Measurements from ENCODE around the gene ERV3-1.
A peak's percentile ranks its signal among the peaks of the same experiment; 100 is the strongest.
"Not testable (repeated sequence)": the region's sequence is repeated elsewhere in the genome, so short reads cannot be mapped to it uniquely, and the experiment has no call there.

Gene ERV3-1

DNA sequence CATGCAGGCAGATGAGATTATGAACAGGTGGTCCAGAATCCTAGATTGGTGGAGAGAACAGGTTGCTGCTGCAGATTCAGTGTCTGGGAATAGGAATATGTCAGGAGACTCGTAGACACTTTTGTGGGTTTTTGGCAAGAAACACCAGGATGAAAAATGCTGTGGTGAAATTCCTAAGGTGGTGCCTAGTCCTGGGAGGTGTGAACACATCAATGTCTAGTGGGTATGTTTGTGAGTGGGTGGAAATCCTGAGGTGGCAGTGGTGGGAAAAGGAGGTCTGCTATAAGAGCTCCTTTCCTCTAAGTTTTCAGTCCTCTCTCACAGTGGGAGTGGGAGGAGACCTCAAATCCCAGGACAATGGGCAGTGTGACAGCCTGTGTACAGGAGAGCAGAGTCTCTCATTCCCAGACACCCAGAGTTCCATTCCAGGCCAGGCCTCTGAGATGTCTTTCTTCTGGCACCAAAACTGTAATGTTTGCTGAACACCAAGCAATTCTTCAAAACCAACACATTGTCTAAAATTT is 5.1 kb downstream of the ERV3-1 start:
- no peak for DNase-seq

DNA sequence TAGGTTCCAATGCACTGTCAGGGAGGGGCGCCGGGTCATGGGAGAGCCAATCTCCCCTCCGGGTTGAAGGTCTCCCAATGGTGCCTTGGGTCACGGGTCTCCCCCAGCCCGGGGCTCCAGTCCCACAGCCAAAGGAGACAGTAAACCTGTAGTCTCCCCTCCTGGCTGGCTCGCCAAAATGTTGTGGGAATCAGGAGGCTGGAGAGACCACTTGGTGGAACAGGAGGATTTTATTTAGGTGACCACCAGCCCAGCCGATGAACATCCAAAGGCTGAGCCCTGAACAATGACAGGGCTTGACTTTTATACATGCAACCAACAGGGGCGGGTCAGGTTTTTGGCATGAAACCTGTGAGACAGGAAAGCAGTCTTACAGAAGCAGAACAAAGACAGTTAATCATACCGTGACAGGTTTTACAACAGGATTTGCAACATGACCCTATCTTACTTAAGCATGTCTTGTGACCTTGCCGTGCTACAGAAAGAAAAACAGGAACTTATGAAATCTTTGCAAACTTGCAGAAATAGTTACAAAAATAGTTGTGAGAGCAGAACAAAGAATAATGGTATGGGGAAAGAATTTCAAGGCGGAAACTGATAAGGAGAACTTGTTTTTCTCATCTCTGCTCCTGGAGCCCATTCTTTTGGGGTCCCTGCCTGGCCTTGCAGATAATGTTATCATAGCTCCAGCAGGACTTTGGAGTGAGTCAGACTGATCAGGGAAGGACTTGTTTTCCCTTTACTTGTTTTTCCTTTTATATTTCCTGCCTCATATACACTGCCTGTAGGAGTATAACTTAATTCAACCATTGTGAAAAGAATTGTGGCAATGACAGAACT is 7.1 kb downstream of the ERV3-1 start:
- peak; percentile 4 for DNase-seq

- DNase-seq, result no peak
Observed at GRCh38 chr7:64998865-64999164, 7.7 kb downstream of the ERV3-1 start.

DNA sequence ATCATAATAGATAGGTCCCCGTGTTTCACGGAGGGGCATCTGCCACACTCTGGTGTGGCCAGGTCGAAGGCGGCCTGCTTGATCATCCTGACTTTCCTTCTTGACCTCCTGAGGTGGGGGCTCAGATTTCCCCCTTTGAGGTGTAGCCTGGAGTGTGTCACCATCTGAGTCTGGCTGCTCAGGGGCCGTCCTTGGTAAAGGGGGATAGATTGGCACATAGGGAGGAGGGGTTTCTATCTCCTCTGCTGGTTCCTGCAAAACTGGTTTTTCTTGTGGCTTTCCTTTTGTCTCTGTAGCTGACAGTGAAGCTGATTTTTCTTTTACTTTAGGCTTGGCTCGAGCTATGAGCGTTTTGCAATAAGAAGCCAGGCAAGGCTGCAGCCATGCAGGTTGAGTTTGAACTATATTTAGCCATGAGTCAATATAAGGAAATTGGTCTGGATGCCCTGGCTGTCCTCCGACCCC is 8.5 kb downstream of the ERV3-1 start:
- DNase-seq, result peak; percentile 28

DNA sequence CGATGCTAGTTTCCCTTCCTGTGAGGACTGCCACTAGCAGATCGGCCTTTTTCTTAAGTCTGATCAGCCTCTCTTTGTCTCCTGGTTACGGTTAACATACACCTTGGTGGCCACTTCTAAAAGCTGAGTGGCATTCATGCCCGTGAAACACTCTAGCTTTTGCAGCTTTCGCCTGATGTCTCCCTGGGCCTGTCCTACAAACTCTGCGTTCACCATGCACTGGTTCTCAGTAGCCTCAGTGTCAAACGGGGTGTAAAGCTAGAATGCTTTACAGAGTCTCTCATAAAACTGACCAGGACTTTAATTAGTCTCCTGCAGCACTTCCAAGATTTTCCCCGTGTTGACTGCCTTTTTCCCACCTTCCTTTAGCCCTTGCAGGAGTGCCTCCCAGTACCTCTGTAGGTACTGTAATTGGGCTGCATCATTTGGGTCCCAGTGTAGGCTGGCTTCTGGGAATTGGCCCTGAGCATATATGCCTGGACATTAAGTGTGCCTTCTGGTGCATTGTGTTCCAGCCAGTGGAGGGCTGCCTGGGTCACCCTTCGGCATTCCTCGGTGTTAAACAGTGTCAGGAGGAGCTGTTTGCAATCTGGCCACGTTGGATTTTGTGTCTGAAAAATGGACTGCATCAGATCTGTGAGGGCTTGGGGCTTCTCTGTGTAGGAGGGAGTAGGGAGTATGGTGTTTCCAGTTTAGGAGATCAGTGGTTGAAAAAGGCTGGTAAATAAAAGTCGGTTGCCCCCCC is 9.2 kb downstream of the ERV3-1 start:
- no peak for DNase-seq

DNA sequence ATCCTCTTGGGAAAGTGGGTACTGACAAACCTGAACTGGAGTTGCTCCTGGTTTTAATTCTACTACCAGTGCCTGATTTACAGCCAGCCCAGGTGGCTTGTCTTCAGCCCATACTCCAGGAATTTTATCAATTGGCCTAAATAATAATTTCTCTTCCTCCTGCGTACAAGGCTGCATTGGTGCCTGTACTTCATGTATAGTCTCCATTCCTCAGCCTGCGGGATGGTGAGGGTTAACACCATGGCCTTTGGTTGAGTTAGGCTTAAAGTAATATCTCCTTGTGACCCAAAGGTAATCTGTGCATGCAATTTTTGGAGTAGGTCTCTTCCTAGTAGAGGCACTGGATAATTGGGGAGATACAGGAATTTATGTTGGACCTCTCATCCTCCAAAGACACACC is 10.2 kb downstream of the ERV3-1 start:
- no peak for DNase-seq

DNA sequence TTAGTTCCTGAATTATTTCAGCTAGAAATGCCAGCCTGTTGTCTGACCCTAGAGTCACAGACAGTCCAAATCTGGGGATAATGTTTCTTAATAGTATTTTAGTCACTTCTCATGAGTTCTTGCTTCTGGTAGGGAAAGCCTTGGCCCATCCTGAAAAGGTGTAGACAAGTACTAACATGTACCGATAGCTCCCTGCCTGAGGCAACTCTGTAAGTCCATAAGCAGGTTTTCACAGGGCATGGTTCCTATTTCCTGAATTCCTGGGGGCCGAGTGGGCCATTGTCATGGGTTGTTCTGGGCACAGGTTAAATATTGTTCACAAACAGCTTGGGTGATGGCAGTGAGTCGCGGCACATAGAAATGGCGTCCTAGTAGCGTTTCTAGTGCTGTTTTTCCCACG is 12.6 kb downstream of the ERV3-1 start:
- DNase-seq, result no peak

- no peak for DNase-seq
Observed at GRCh38 chr7:64992971-64993370, 13.5 kb downstream of the ERV3-1 start.

GRCh38 chr7:64990936-64991335 is 15.6 kb downstream of the ERV3-1 start, which contains the start of gene ZNF117:
Gene ZNF117 (minus strand): TSS chr7:64991036.
- no peak for DNase-seq

DNA sequence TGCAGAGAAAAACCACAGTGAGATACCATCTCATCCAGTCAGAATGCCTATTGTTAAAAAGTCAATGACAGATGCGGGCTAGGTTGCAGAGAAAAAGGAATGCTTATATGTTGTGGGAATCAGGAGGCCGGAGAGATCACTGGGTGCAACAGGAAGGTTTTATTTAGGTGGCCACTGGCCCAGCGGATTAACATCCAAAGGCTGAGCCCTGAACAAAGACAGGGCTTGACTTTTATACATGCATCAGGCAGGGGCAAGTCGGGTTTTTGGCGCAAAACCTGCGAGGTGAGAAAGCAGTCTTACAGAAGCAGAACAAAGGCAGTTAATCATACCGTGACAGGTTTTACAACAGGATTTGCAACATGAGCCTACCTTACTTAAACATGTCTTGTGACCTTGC is 16.3 kb downstream of the ERV3-1 start:
- no peak for DNase-seq

GRCh38 chr7:64978497-64979203 is 27.8 kb downstream of the ERV3-1 start:
- no peak for DNase-seq

GRCh38 chr7:64965594-64965993 is 40.9 kb downstream of the ERV3-1 start:
- no peak for DNase-seq

DNA sequence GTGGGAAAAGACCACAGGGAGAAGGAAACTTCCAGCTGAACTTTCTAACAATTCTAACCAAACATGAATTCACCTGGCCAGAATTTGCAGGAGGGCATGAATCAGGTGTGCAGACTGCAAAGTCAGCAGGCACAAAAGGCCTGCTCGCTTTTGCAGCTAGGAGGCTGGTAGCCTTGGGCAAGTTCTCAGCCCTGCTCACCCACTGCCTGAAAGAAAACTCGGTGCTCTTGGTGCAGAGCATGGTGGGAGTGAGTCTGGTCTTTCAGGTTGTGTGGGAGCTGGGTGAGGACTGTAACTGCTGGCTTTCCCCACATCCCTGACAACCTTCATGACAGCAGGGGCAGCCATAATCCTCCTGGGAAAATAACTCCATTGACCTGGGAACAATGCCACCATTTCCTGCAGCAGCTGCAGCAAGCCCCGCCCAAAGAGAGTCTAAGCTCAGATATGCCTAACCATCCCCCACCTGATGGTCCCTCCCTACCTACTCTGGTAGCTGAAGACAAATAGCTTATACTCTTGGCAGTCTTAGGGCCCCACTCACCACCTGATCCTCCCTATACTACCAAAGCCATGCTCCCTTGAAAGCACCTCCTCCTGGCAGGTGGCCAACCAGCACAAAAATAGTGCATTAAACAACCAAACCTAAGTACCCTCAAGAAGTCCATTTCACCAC is 47.3 kb downstream of the ERV3-1 start:
- DNase-seq, result peak; percentile 79

- peak; percentile 9 for DNase-seq
Observed at GRCh38 chr7:64951250-64951848, 55.1 kb downstream of the ERV3-1 start.

DNA sequence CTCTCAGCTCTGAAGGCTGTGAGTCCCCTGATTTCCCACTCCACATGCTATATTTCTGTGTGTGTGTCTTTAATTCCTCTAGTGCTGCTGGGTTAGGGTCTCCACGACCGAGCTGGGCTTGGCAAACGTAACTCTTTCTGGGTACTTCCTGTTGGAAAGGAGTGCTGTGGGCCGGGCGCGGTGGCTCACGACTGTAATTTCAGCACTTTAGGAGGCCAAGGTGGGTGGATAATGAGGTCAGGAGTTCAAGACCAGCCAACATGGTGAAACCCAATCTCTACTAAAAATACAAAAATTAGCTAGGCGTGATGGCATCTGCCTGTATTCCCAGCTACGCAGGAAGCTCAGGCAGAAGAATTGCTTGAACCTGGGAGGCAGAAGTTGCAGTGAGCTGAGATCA is 55.8 kb downstream of the ERV3-1 start:
- not testable (repeated sequence) for DNase-seq

GRCh38 chr7:64948774-64949173 is 57.7 kb downstream of the ERV3-1 start:
- not testable (repeated sequence) for DNase-seq

DNA sequence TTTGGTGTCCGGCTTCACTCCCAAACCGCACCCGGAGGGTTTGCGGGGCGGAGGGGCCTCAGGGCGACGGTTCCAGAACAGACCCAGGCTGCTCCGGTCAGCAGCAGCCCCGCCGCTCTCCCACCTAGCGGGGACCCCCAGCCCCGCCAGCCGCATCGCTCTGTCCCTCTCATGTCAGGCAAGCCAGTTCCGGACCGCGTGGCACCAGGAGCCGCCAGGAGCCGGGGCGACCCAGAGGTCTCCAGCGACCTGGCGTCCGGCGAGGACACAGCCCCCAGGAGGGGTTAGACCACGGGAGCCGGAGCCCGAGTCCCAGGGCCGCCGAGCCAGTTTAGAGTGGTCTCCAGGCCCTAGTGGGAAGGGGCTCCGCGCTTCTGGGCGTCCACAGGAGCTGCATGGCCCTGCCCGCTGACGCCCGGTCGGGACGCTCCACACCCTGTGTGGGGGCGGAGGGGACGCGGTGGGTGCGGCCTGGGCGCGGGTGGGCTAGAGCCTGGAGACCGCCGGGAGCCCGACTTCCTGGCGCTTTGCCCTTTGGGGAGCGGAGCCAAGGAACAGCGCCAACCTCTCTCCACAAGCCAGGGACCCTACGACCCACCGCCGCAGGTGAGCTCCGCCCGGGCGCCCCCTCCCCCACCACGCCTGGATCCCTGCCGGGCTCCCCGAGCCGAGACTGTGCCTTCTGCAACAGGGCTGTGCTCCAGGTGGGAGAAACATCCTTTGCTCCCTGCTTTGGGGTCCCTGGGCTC is 59.1 kb downstream of the ERV3-1 start:
- no peak for DNase-seq

GRCh38 chr7:64946772-64947171 is 59.7 kb downstream of the ERV3-1 start:
- no peak for DNase-seq

- no peak for DNase-seq
Observed at GRCh38 chr7:64945503-64946175, 60.8 kb downstream of the ERV3-1 start.

GRCh38 chr7:64944667-64945502 is 61.6 kb downstream of the ERV3-1 start:
- DNase-seq, result not testable (repeated sequence)

Measured in NCI-H510A treated with DMSO at 0.1 percent for 48 hours (cell line).